GM19043 (cell line): Measurements from ENCODE around the gene DMRT2.

Source experiments
- ATAC-seq: cut with Tn5 transposase; IDR thresholded peaks from one replicate; pipeline ENCODE4 v1.9.1; 2021; ENCODE audit warnings: low read depth; ENCODE audit not compliant: unreplicated experiment

The DMRT2 gene

GRCh38 chr9:1086517-1086916, 36.4 kb downstream of the DMRT2 start:
- no peak for ATAC-seq

DNA sequence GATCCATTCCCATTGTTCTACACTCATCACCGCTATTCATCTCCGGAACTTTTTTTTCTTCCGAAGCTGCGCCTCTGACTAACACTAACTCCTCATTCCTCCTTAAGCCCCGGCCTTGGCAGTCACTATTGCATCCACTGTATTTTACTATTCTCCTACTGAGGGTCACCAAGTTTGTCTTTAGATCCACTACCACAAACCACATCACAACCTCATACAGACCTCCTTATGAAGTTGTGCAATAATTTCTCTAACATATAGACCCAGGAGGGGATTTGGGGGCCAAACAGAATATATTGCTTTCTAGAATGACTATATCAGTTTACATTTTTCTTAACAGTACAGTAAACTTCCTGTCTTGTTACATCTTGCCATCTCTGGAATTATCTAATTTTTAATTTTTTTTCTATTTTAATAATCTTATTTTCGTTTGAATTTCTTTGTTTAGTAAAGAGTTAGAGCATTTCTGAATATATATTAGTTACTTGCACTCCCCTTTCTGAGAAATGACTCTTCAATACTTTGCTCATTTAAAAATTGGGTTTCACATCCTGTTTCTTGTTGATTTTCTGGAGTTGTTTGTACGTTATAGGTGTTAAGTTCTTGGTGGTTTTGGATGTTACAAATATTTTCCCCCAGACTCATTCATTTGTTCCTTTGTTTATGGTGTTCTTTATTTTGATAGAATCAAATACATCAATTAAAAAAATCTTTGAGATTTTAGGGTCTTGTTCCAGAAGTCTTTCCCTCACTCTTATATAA, 37.1 kb downstream of the DMRT2 start:
- peak; percentile 68 for ATAC-seq

DNA sequence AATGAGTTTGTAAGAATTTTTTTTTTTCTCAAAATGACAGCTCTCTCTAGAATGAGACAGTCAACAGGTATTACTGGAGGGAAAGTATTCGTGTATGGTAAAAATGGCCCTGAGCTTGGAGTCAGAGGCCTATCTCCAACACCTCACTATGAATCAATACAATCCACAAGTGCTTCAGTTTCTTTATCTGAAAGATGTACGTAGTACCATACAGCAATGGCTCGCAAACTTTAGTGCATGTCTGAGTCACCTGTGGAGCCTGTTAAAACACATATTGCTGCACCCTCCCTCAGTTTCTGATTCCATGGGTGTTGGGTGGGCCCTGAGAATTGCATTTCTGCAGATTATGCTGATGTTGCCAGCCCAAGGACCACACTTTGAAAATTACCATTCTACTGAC, 44.6 kb downstream of the DMRT2 start:
- no peak for ATAC-seq

DNA sequence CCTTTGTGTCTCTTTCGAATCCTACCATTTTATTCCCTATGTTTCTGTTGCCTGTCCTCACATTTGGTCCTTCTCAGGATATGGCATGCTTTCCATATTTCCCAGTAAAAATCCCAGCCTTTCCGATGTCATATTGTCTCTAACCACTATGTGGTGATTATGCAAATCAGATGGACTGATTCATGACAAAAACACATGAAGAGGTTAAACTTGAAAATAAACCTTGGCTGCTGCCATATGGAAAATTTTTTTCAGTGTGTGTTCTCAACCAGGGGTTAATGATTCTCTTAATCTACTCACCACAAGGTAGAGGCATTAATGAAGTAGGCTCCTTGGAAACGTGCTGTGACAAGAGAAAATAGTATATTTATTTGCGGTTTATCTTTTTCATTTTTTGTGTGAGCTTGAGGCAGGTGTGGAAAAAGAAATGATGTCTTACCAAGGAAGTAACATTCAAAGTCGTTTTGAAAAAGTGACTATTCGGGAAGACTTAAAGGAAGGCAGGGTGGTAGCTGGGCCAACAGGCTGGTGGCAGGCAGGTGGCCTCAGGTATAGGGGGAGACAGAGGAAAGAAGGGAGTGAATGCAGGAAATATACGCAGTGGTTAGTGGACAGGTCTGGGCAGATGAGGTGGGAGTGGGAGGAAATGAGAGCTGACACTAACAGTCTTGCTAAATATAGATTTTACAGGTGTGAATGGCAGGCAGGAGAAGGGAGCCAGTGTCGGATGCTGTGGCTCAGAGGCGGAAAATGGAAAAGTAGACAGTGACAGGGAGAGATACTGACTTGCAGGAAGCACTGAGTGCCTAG, 46.2 kb downstream of the DMRT2 start:
- ATAC-seq, result no peak

GRCh38 chr9:1098551-1098950, 48.4 kb downstream of the DMRT2 start:
- no peak for ATAC-seq

GRCh38 chr9:1100201-1100600, 50.0 kb downstream of the DMRT2 start:
- ATAC-seq, result no peak

- no peak for ATAC-seq
These were observed 50.8 kb downstream of the DMRT2 start for GRCh38 chr9:1100945-1101344.

DNA sequence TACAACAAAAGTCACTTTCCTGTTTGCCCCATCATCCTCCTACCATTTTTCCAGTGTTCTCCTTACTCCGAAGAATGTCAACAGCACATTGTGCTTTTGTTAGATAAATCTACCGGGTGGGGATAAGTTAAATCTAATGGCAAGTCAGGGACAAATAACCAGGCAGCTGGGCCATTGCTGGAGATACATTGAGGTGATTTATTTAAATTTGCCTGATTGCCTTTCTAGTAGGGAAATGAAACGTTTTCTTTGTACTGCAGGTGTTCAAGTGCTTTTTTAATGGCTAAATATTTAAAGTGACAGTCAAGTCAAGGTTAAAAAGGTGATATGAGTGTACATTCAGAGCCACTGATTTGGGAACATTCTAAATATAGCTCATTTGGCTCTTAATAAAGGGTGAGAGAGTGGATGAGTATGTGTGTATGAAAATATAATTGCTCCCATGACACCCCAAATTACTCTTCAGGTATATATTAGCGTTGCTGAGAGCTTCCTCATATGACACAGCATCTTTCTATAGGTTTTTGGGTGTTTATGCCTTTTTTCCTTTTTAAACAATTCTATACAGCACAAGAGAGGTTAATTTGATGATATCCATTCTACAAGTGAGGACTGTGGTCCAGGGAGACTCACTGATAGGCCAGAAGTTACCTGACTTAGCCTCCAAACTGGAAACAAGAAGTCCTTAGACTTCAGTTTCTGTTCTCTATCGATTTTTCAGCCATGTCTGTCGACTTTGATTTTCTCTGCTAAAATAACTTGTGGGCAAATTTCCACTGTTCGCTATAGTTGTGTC, 51.9 kb downstream of the DMRT2 start:
- no peak for ATAC-seq

DNA sequence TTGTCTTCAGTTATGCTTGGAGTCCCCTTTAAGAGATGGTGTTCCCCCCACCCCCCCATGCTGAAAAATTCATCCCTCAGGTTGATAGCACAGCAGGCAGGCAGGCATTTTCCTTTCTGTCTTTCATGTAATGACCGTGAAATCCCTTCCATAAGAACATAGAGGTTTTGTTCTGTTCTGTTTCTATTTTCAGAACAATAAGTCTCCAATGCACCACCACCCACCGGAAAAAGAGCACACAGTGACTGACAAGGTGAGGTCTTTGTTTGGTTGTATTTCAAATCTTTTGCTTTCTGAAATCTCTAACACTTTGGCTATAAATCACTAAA, 52.4 kb downstream of the DMRT2 start:
- no peak for ATAC-seq
